Measurements from ENCODE around the gene SYT9.

DNA sequence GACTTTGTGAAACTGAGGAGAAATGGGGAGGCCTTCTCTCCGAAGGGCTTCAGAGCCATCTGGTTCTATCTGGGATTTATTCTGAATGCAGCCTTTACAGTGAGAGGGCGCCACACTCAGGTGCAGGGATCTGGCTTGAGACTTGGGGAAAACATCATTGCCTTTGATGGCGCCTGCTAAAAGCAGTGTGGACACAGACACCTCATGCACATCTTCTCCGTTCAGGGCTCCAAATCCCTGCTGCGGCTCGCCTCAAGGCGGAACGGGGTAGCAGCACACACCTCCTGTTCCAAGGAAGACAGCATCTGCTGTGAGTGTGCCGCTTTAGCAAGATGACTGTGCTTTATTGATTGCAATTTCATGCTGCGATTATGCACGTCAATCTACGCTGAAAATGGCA, 196.5 kb downstream of the SYT9 start:
- TF ChIP-seq YY1 (IDR thresholded peaks at IDR 0.05; ENCODE audit: low read depth): no peak
- TF ChIP-seq RAD21 (IDR thresholded peaks at IDR 0.05; ENCODE audit: low read depth): no peak
- no peak for TF ChIP-seq EP300 (IDR thresholded peaks at IDR 0.05; ENCODE audit: borderline replicate concordance)
- TF ChIP-seq, protein P1, sequence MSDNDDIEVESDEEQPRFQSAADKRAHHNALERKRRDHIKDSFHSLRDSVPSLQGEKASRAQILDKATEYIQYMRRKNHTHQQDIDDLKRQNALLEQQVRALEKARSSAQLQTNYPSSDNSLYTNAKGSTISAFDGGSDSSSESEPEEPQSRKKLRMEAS (IDR thresholded peaks at IDR 0.05): no peak
- TF ChIP-seq, protein P2, sequence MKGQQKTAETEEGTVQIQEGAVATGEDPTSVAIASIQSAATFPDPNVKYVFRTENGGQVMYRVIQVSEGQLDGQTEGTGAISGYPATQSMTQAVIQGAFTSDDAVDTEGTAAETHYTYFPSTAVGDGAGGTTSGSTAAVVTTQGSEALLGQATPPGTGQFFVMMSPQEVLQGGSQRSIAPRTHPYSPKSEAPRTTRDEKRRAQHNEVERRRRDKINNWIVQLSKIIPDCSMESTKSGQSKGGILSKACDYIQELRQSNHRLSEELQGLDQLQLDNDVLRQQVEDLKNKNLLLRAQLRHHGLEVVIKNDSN (IDR thresholded peaks at IDR 0.05): no peak
- no peak for TF ChIP-seq TCF12 (IDR thresholded peaks at IDR 0.05; ENCODE audit: low read depth)
- TF ChIP-seq CREB1 (IDR thresholded peaks at IDR 0.05; ENCODE audit: low read depth): no peak
- TF ChIP-seq, protein P3, sequence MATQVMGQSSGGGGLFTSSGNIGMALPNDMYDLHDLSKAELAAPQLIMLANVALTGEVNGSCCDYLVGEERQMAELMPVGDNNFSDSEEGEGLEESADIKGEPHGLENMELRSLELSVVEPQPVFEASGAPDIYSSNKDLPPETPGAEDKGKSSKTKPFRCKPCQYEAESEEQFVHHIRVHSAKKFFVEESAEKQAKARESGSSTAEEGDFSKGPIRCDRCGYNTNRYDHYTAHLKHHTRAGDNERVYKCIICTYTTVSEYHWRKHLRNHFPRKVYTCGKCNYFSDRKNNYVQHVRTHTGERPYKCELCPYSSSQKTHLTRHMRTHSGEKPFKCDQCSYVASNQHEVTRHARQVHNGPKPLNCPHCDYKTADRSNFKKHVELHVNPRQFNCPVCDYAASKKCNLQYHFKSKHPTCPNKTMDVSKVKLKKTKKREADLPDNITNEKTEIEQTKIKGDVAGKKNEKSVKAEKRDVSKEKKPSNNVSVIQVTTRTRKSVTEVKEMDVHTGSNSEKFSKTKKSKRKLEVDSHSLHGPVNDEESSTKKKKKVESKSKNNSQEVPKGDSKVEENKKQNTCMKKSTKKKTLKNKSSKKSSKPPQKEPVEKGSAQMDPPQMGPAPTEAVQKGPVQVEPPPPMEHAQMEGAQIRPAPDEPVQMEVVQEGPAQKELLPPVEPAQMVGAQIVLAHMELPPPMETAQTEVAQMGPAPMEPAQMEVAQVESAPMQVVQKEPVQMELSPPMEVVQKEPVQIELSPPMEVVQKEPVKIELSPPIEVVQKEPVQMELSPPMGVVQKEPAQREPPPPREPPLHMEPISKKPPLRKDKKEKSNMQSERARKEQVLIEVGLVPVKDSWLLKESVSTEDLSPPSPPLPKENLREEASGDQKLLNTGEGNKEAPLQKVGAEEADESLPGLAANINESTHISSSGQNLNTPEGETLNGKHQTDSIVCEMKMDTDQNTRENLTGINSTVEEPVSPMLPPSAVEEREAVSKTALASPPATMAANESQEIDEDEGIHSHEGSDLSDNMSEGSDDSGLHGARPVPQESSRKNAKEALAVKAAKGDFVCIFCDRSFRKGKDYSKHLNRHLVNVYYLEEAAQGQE (IDR thresholded peaks at IDR 0.05; ENCODE audit: low read depth): no peak
- no peak for TF ChIP-seq ZBTB7A (IDR thresholded peaks at IDR 0.05; ENCODE audit: low read depth)
- TF ChIP-seq FOXM1 (IDR thresholded peaks at IDR 0.05; ENCODE audit: borderline replicate concordance, low read depth): no peak
- no peak for TF ChIP-seq TEAD4 (IDR thresholded peaks at IDR 0.05)
- TF ChIP-seq EGR1 (IDR thresholded peaks at IDR 0.05): no peak
- TF ChIP-seq NFIC (IDR thresholded peaks at IDR 0.05): no peak
